HEK293T (cell line): ENCODE measurements around the gene VASH2.

Experiments
- CTCF ChIA-PET: fragments of 350-600 bp; formaldehyde crosslinking; extraction: SDS; loops from one replicate; lab custom pipeline; 2021; ENCODE audit warnings: antibody characterized with exemption, inconsistent platforms; lab: Yijun Ruan, JAX
- POLR2A ChIA-PET: fragments of 350-600 bp; formaldehyde crosslinking; extraction: SDS; loops from one replicate; lab custom pipeline; 2020; ENCODE audit warnings: antibody characterized with exemption, inconsistent platforms; lab: Yijun Ruan, JAX
- DNase-seq: peaks from one replicate; pipeline ENCODE4 v3.0.0; 2012; ENCODE audit warnings: mixed read lengths; ENCODE audit errors: extremely low spot score
- ARNT ChIP-seq: fragments of 450-650 bp; IDR thresholded peaks from 2 replicates; pipeline ENCODE4 v1.6.1; 2017; ENCODE audit warnings: mild to moderate bottlenecking
- BHLHE40 ChIP-seq: fragments of 450-650 bp; IDR thresholded peaks from 2 replicates; pipeline ENCODE4 v1.6.1; 2016; ENCODE audit warnings: mild to moderate bottlenecking, moderate library complexity, borderline replicate concordance
- CTBP1 ChIP-seq: fragments of 450-650 bp; IDR thresholded peaks from 2 replicates; pipeline ENCODE4 v1.6.1; 2016; ENCODE audit warnings: borderline replicate concordance
- ELF4 ChIP-seq: fragments of 450-650 bp; IDR thresholded peaks from 2 replicates; pipeline ENCODE4 v1.6.1; 2017; ENCODE audit warnings: antibody characterized with exemption
- FOXA1 ChIP-seq: fragments of 450-650 bp; IDR thresholded peaks from 2 replicates; pipeline ENCODE4 v1.6.1; 2016; ENCODE audit warnings: mild to moderate bottlenecking
- FOXK2 ChIP-seq: fragments of 450-650 bp; IDR thresholded peaks from 2 replicates; pipeline ENCODE4 v1.6.1; 2016; ENCODE audit warnings: mild to moderate bottlenecking
- FOXM1 ChIP-seq: fragments of 450-650 bp; IDR thresholded peaks from 2 replicates; pipeline ENCODE4 v1.6.1; 2017; ENCODE audit warnings: mild to moderate bottlenecking, borderline replicate concordance
- HDGF ChIP-seq: fragments of 450-650 bp; IDR thresholded peaks from 2 replicates; pipeline ENCODE4 v1.6.1; 2017; ENCODE audit warnings: antibody characterized with exemption, borderline replicate concordance
- L3MBTL2 ChIP-seq: fragments of 450-650 bp; conservative IDR thresholded peaks from 2 replicates; pipeline ENCODE4 v1.6.1; 2016; ENCODE audit warnings: mild to moderate bottlenecking
- LEF1 ChIP-seq: fragments of 450-650 bp; IDR thresholded peaks from 2 replicates; pipeline ENCODE4 v1.6.1; 2017; ENCODE audit warnings: mild to moderate bottlenecking, borderline replicate concordance
- NFRKB ChIP-seq: fragments of 450-650 bp; IDR thresholded peaks from 2 replicates; pipeline ENCODE4 v1.6.1; 2016; ENCODE audit warnings: mild to moderate bottlenecking, moderate library complexity
- SP1 ChIP-seq: fragments of 450-650 bp; IDR thresholded peaks from 2 replicates; pipeline ENCODE4 v1.6.1; 2017
- SUZ12 ChIP-seq: fragments of 450-650 bp; IDR thresholded peaks from 2 replicates; pipeline ENCODE4 v1.6.1; 2016; ENCODE audit warnings: mild to moderate bottlenecking
- TARDBP ChIP-seq: fragments of 450-650 bp; IDR thresholded peaks from 2 replicates; pipeline ENCODE4 v1.6.1; 2016
- ZNF384 ChIP-seq: fragments of 450-650 bp; IDR thresholded peaks from 2 replicates; pipeline ENCODE4 v1.6.1; 2016
- TF ChIP-seq, protein P1 (sequence below): fragments of 450-650 bp; IDR thresholded peaks from 2 replicates; pipeline ENCODE4 v1.6.1; 2016

Gene VASH2

GRCh38 chr1:212967801-212968200 lies 17.5 kb downstream of the VASH2 start:
- CTCF ChIA-PET = interaction anchor here (0.6 to 2.9 kb wide), 10 partner anchors 9 to 266 kb away, joined by 3 to 10 read pairs (median 4); partner anchors contain the start of gene VASH2
- TF ChIP-seq CTBP1 = no peak
- TF ChIP-seq FOXM1 = no peak
- peak; percentile 76 for DNase-seq
- POLR2A ChIA-PET = no interaction called here

DNA sequence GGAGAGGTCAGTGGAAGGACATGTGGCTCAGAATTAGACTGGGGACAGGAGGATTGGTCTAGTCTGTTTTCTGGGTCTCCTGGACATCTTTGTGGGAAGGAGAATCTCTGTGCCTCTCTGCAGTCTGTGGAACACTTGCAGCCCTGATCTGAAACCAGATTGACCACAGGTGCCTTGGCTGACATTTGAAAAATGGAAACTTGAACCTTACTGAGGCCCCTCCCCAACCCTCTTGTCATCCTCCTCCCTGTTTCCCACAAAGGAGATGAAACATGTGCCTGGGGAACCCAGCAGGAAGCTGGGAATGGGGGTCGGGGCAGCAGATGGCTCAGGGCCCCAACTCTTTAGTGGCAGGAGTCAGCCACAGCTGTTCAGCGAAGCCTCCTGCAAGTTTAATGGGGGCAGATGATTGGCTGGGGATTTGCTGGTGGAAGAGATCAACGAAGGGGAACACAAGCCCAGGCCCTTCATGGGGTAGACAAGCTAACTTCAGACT lies 18.1 kb downstream of the VASH2 start:
- DNase-seq = no peak
- TF ChIP-seq CTBP1 = no peak
- no peak for TF ChIP-seq HDGF
- TF ChIP-seq SUZ12 = no peak
- no peak for TF ChIP-seq FOXK2
- TF ChIP-seq LEF1 = no peak
- TF ChIP-seq TARDBP = no peak
- TF ChIP-seq ZNF384 = no peak
- no peak for TF ChIP-seq ARNT
- TF ChIP-seq, protein P1, sequence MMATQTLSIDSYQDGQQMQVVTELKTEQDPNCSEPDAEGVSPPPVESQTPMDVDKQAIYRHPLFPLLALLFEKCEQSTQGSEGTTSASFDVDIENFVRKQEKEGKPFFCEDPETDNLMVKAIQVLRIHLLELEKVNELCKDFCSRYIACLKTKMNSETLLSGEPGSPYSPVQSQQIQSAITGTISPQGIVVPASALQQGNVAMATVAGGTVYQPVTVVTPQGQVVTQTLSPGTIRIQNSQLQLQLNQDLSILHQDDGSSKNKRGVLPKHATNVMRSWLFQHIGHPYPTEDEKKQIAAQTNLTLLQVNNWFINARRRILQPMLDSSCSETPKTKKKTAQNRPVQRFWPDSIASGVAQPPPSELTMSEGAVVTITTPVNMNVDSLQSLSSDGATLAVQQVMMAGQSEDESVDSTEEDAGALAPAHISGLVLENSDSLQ = no peak
- TF ChIP-seq L3MBTL2 = no peak
- no peak for TF ChIP-seq ELF4
- no peak for TF ChIP-seq FOXM1
- no peak for TF ChIP-seq SP1
- POLR2A ChIA-PET = no interaction called here
- CTCF ChIA-PET = interaction anchor here (0.7 to 2.9 kb wide), 8 partner anchors 9 to 267 kb away, joined by 3 to 10 read pairs (median 4); partner anchors contain the start of gene VASH2

DNA sequence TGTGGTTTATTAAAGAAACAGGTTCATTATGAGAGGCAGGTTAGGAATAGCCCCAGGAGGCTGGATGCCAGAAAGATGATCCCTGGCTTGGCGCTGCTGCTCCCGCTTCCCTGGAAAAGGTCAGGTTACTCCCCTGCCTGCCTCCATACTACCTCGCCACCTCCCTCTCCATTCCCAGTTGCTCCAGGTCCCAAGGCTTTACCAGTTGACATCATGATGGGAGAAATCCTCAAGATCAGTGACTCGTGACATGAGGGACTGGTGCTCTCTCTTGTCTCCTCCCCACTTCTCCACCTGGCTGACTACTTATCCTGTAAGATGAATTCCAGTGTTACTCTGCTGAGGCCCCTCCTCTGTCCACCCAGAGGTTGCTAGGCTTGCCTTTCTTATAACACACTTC lies 19.7 kb downstream of the VASH2 start:
- no peak for DNase-seq
- TF ChIP-seq FOXA1 (no peak), ZNF384 (no peak), FOXM1 (no peak), LEF1 (no peak), NFRKB (no peak), FOXK2 (no peak), BHLHE40 (no peak), SP1 (no peak), ELF4 (no peak), L3MBTL2 (no peak), SUZ12 (no peak), ARNT (no peak), TARDBP (no peak), CTBP1 (no peak), HDGF (no peak)
- TF ChIP-seq, protein P1 = no peak
- POLR2A ChIA-PET = no interaction called here
- CTCF ChIA-PET = no interaction called here

DNA sequence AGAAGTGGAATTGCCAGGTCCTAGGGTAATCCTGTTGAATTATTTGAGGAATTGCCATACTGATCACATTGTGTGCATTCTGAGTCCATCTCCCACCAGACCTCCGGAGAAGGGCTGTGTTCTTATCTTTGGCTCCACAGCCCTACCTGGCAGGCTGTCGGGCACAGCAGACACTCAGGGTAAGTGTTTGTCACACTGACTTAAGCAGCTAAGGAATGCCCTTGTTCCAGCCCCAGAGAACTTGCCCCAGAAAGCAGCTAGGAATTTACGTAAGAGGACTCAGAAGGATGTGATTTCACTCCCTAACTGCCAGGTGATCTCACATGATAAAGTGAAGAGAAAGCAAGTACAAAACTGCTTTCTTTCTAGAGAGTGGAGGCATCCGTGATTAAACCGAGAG lies 21.0 kb downstream of the VASH2 start:
- no peak for TF ChIP-seq FOXK2
- no peak for DNase-seq
- POLR2A ChIA-PET = no interaction called here
- CTCF ChIA-PET = no interaction called here

DNA sequence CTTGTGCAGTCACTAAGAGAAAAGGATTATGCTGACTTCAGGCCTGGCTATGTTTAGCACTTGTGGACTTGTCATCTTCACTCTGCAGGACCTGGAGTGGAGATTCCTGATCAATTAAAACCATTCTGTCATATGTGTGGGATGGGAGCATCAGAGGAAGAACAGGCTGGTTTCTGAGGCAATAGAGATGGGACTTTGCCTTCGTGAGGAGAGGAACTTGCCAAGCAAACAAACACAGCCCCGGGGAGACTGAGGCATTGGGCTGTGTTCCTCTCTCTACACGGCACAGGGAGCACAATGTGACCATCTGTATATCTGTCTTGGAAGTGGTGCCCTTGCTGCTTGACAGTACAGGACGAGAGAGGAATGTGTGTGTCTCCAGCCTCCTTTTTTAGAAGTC lies 23.1 kb downstream of the VASH2 start:
- no peak for DNase-seq
- no peak for TF ChIP-seq ELF4
- no peak for TF ChIP-seq LEF1
- no peak for TF ChIP-seq TARDBP
- TF ChIP-seq, protein P1 = no peak
- TF ChIP-seq FOXK2 = no peak
- ChIA-PET POLR2A (no interaction called here), CTCF (no interaction called here)

GRCh38 chr1:212973899-212974298 lies 23.6 kb downstream of the VASH2 start:
- ChIA-PET CTCF (no interaction called here), POLR2A (no interaction called here)
- DNase-seq = no peak
- TF ChIP-seq ZNF384 (no peak), ELF4 (no peak), LEF1 (no peak), ARNT (no peak), SP1 (no peak), TARDBP (no peak), FOXK2 (no peak), NFRKB (no peak), CTBP1 (no peak)
- TF ChIP-seq, protein P1 = no peak

DNA sequence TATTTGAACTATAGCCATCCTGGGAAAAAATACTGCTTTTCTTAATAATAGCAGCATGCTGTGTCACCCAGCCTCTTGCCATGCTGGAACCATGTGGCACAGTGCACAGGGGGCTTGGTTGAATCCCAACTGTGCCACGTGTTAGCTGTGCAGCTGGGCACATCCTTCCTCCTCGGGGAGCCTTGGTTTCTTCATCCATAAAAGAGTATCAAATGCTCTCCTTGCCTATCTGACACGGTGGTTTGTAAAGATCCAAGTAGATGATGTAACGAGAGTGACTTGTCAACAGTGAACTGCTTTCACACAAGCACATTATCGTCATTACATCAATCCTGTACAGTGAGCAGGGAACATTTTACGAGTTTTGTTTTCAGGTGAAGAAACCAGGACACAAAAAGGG lies 24.4 kb downstream of the VASH2 start:
- CTCF ChIA-PET = no interaction called here
- no peak for DNase-seq
- no peak for TF ChIP-seq SP1
- TF ChIP-seq ARNT = no peak
- TF ChIP-seq SUZ12 = no peak
- TF ChIP-seq NFRKB = no peak
- TF ChIP-seq FOXK2 = no peak
- TF ChIP-seq LEF1 = no peak
- TF ChIP-seq CTBP1 = no peak
- no peak for TF ChIP-seq BHLHE40
- TF ChIP-seq TARDBP = no peak
- TF ChIP-seq, protein P1 = no peak
- no peak for TF ChIP-seq ZNF384
- TF ChIP-seq FOXM1 = no peak
- TF ChIP-seq ELF4 = no peak
- TF ChIP-seq HDGF = no peak
- TF ChIP-seq L3MBTL2 = no peak
- no peak for TF ChIP-seq FOXA1
- POLR2A ChIA-PET = no interaction called here
